HCT116 (cell line): ENCODE measurements around the gene DKK3. TPM values are rescaled to one million over a fixed set of nuclear protein-coding genes. Genes with fewer than 3 reads are reported as not detected.

Experiments
- ATAC-seq: fragments of 200-7000 bp; cut with Tn5 transposase; 2 replicates; pipeline ENCODE4 v1.9.1; 2020; ENCODE audit warnings: mild to moderate bottlenecking, moderate library complexity
- BruUV-seq: library from RNA; stranded (reverse); fragments of 400-500 nt; replicated peaks from 2 replicates; lab custom pipeline; 2021; lab: Mats Ljungman, UMichigan
- CTCF ChIA-PET: fragments of 300-600 bp; sonication (Branson Sonifier 250); formaldehyde crosslinking; loops from one replicate; lab custom pipeline; 2021; ENCODE audit warnings: antibody characterized with exemption; lab: Charles Lee
- POLR2A ChIA-PET: fragments of 300-600, 350-600 bp; sonication (Branson Sonifier 250); formaldehyde crosslinking; loops from one replicate; lab custom pipeline; 2021; ENCODE audit warnings: antibody characterized with exemption; lab: Charles Lee
- RAD21 ChIA-PET, 2 experiments: fragments of 300-600 bp; sonication (Branson Sonifier 250); formaldehyde crosslinking; loops; one replicate each; lab custom pipeline; 2023; ENCODE audit warnings: low total read pairs in 2 of 2; ENCODE audit not compliant: uncharacterized antibody in 2 of 2, unreplicated experiment in 2 of 2, low non-redundant PET in 1 of 2; lab: Charles Lee
- DNase-seq: peaks from one replicate; pipeline ENCODE4 v3.0.0-alpha.2; 2010; ENCODE audit warnings: low read depth, low spot score
- H2AFZ ChIP-seq: fragments of 200-600 bp; shearing (Covaris generic), sonication (generic); 2 replicates; pipeline ENCODE4 v1.6.1; 2017; ENCODE audit warnings: low read depth, mixed run types, mixed read lengths, antibody characterized with exemption, low read length; ENCODE audit not compliant: poor library complexity, severe bottlenecking
- H3K27ac ChIP-seq: 2 replicates; pipeline ENCODE4 v1.5.1; 2012; ENCODE audit warnings: low read depth, low read length
- H3K27me3 ChIP-seq: fragments of 200-600 bp; sonication (generic); 2 replicates; pipeline ENCODE4 v1.6.1; 2016; ENCODE audit warnings: mixed run types, low read length, mixed read lengths; ENCODE audit not compliant: insufficient read depth
- H3K36me3 ChIP-seq, 2 experiments: fragments of 200-500 bp in 1 of 2; fragments of 200-600 bp in 1 of 2; sonication (Bioruptor generic) in 1 of 2; sonication (generic) in 1 of 2; 2 replicates each; pipeline versions ENCODE4 v1.5.1 to v1.6.1; 2014 to 2016; ENCODE audit warnings: low read length in 2 of 2, inconsistent platforms in 1 of 2, mixed read lengths in 1 of 2, mixed run types in 1 of 2; ENCODE audit not compliant: insufficient read depth in 2 of 2, control insufficient read depth in 1 of 2
- H3K4me1 ChIP-seq, 2 experiments: fragments of 200-600 bp in 1 of 2; sonication (generic) in 1 of 2; 2 replicates each; pipeline versions ENCODE4 v1.5.1 to v1.6.1; 2012 to 2017; ENCODE audit warnings: low read length in 2 of 2, inconsistent platforms in 1 of 2, mild to moderate bottlenecking in 1 of 2, mixed read lengths in 1 of 2, mixed run types in 1 of 2, moderate library complexity in 1 of 2; ENCODE audit not compliant: insufficient read depth in 2 of 2, control insufficient read depth in 1 of 2
- H3K4me2 ChIP-seq: fragments of 200-600 bp; sonication (generic); 2 replicates; pipeline ENCODE4 v1.6.1; 2017; ENCODE audit warnings: mixed run types, low read length, mixed read lengths
- H3K4me3 ChIP-seq, 2 experiments: fragments of 200-600 bp in 1 of 2; sonication (generic) in 1 of 2; replicated peaks in 1 of 2; 2 replicates each; pipeline ENCODE4 v1.5.1; 2011 to 2016; ENCODE audit warnings: low read length in 2 of 2, control low read depth in 1 of 2, low read depth in 1 of 2, mild to moderate bottlenecking in 1 of 2, mixed read lengths in 1 of 2, mixed run types in 1 of 2
- H3K79me2 ChIP-seq: fragments of 200-600 bp; sonication (generic); 2 replicates; pipeline ENCODE4 v1.6.1; 2017; ENCODE audit warnings: mild to moderate bottlenecking, mixed run types, low read length, moderate library complexity, mixed read lengths; ENCODE audit not compliant: insufficient read depth
- H3K9ac ChIP-seq: fragments of 200-600 bp; sonication (generic); 2 replicates; pipeline ENCODE4 v1.6.1; 2016; ENCODE audit warnings: low read length, mixed read lengths
- H3K9me2 ChIP-seq: fragments of 200-600 bp; sonication (generic), shearing (Covaris generic); 2 replicates; pipeline ENCODE4 v1.6.1; 2017; ENCODE audit warnings: mixed run types, mild to moderate bottlenecking, moderate library complexity; ENCODE audit not compliant: insufficient read depth
- H3K9me3 ChIP-seq, 2 experiments: fragments of 200-500 bp in 1 of 2; fragments of 200-600 bp in 1 of 2; sonication (Bioruptor generic) in 1 of 2; sonication (generic) in 1 of 2; 2 replicates each; pipeline ENCODE4 v1.6.1; 2014 to 2017; ENCODE audit warnings: low read length in 2 of 2, mixed read lengths in 2 of 2, inconsistent platforms in 1 of 2, low read depth in 1 of 2, mild to moderate bottlenecking in 1 of 2, mixed run types in 1 of 2, moderate library complexity in 1 of 2; ENCODE audit not compliant: control insufficient read depth in 1 of 2, insufficient read depth in 1 of 2
- H4K20me1 ChIP-seq: fragments of 200-600 bp; sonication (generic), shearing (Covaris generic); 2 replicates; pipeline ENCODE4 v1.6.1; 2017; ENCODE audit warnings: mixed run types, mild to moderate bottlenecking, moderate library complexity; ENCODE audit not compliant: insufficient read depth
- CBX3 ChIP-seq: IDR thresholded peaks from 2 replicates; pipeline ENCODE4 v1.6.1; 2012; ENCODE audit warnings: low read depth
- CEBPB ChIP-seq: IDR thresholded peaks from 2 replicates; pipeline ENCODE4 v1.6.1; 2012; ENCODE audit warnings: low read depth
- EGR1 ChIP-seq: IDR thresholded peaks from 2 replicates; pipeline ENCODE4 v1.6.1; 2012; ENCODE audit warnings: low read depth
- EZH2phosphoT487 ChIP-seq: fragments of 200-600 bp; IDR thresholded peaks from 2 replicates; pipeline ENCODE4 v1.6.1; 2018; ENCODE audit warnings: antibody characterized with exemption, borderline replicate concordance
- FOSL1 ChIP-seq: IDR thresholded peaks from 2 replicates; pipeline ENCODE4 v1.6.1; 2012; ENCODE audit warnings: low read depth
- JUND ChIP-seq: IDR thresholded peaks from 2 replicates; pipeline ENCODE4 v1.6.1; 2012
- POLR2A ChIP-seq: IDR thresholded peaks from 2 replicates; pipeline ENCODE4 v1.7.0; 2011; ENCODE audit warnings: borderline replicate concordance; ENCODE audit not compliant: insufficient read depth, insufficient read length; ENCODE audit errors: extremely low read depth
- POLR2AphosphoS5 ChIP-seq: IDR thresholded peaks from 2 replicates; pipeline ENCODE4 v1.6.1; 2011; ENCODE audit warnings: mild to moderate bottlenecking, low read depth, low read length, moderate library complexity
- RAD21 ChIP-seq: IDR thresholded peaks from 2 replicates; pipeline ENCODE4 v1.6.1; 2012; ENCODE audit warnings: low read depth, mild to moderate bottlenecking
- SIN3A ChIP-seq: IDR thresholded peaks from 2 replicates; pipeline ENCODE4 v1.6.1; 2012; ENCODE audit warnings: low read depth
- SP1 ChIP-seq: IDR thresholded peaks from 2 replicates; pipeline ENCODE4 v1.6.1; 2012; ENCODE audit warnings: low read depth
- SRF ChIP-seq: IDR thresholded peaks from 2 replicates; pipeline ENCODE4 v1.6.1; 2012; ENCODE audit warnings: low read depth
- YY1 ChIP-seq: IDR thresholded peaks from 2 replicates; pipeline ENCODE4 v1.6.1; 2011; ENCODE audit warnings: low read length, low read depth, moderate library complexity, mild to moderate bottlenecking; ENCODE audit not compliant: insufficient replicate concordance; ENCODE audit errors: extremely low read depth
- ZFX ChIP-seq: fragments of 450-650 bp; IDR thresholded peaks from 2 replicates; pipeline ENCODE4 v1.6.1; 2017
- intact Hi-C: fragments of 100-400 bp; cut with micrococcal nuclease; formaldehyde crosslinking; loops from 2 replicates; pipeline ENCODE4 v1.10.0; 2022
- total RNA-seq: library from RNA; stranded (reverse); gene quantifications from one replicate; pipeline ENCODE4 v1.2.1, GENCODE V29; 2021; ENCODE audit not compliant: unreplicated experiment
- TF ChIP-seq, protein P1 (sequence below): IDR thresholded peaks from 2 replicates; pipeline ENCODE4 v1.6.1; 2011; ENCODE audit warnings: mild to moderate bottlenecking, low read length, moderate library complexity; ENCODE audit not compliant: insufficient replicate concordance; ENCODE audit errors: extremely low read depth
- TF ChIP-seq, protein P2 (sequence below): IDR thresholded peaks from 2 replicates; pipeline ENCODE4 v1.6.1; 2012
- TF ChIP-seq, protein P3 (sequence below), 3 experiments: fragments of 200-600 bp in 1 of 3; sonication (generic) in 1 of 3; IDR thresholded peaks in 2 of 3; conservative IDR thresholded peaks in 1 of 3; 2 replicates each; pipeline ENCODE4 v1.5.1; 2012 to 2017; ENCODE audit warnings: low read depth in 2 of 3, low read length in 2 of 3, antibody characterized with exemption in 1 of 3, borderline replicate concordance in 1 of 3, control low read depth in 1 of 3, mild to moderate bottlenecking in 1 of 3, mixed read lengths in 1 of 3, mixed run types in 1 of 3, moderate library complexity in 1 of 3; ENCODE audit not compliant: insufficient read depth in 1 of 3

The DKK3 gene
- total RNA-seq, 1 experiment from 2014 or later = 0.49 TPM

DNA sequence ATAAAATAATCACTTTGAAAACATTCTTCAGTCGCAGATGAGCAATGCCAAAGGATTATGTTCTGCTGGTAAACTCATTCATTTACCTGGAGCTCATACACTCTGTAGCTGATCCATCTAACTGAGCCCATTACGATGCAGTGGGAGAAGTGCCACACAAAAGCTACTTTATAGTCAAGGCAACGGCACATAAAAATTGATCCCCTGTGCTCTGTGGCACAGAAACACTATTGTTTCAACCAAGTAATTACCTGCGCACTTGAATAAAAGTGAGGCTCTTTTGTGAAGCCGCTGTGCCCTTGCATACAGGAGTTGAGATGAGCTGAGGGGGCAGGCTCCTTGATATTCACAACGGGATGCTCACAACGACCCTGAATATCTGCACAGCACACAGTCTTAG lies 7.2 kb downstream of the DKK3 start:
- Histone ChIP-seq H3K4me3 (no peak overlapping the region), H3K36me3 (no peaks in the 10 kb centered on the region), H2AFZ (no peak overlapping the region), H3K9ac (no peak overlapping the region), H3K4me1 (peaks cover 0 to 17% of the 10 kb centered on the region in 2 experiments; a peak in 2 of 4 replicates), H3K9me3 (no peaks in the 10 kb centered on the region), H3K4me2 (no peak overlapping the region), H3K27me3 (no peaks in the 10 kb centered on the region), H3K27ac (no peak overlapping the region), H3K79me2 (no peaks in the 10 kb centered on the region), H3K9me2 (no peaks in the 10 kb centered on the region), H4K20me1 (no peaks in the 10 kb centered on the region)
- intact Hi-C loops = no loop called here
- TF ChIP-seq POLR2A (no peak), ZFX (no peak)
- DNase-seq (no peak), ATAC-seq (no peak)
- CTCF ChIA-PET = no interaction called here
- BruUV-seq = no TSS peak
- RAD21 ChIA-PET = no interaction called here
- POLR2A ChIA-PET = no interaction called here

DNA sequence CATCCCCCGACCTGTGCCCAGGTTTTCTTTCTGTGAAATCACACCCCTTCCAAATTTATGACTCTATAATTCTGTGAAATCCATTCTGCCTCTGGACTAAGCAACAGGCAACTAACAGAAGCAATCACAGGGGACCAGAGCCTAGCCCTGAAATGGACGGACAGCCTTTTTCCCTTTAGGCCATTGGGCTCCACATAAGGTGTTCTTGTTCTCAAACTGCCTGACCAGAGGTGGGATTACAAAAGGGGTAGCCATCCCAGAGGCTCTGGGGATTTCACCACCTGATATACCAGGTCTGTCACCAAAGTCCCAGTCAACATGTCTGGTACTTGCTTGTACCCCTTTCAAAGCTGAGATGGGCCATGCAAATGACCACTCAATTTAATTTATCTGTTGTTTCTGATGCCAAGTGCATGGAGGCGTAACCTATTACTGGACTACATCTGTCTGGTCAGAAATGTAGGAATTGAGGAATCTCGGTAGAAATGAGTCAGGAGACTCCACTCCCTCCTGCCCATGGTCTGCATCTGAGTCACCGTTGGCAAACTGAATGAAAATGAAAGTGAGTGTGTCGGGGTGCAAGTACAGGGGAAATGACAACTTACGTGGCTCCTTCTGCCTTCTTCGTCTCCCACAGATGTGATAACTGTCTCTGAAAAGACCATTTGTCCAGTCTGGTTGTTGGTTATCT lies 10.2 kb downstream of the DKK3 start:
- Histone ChIP-seq H3K27me3 (no peaks in the 10 kb centered on the region), H3K27ac (no peak overlapping the region), H3K79me2 (no peaks in the 10 kb centered on the region), H3K4me1 (peaks cover 5 to 33% of the 10 kb centered on the region in 2 experiments), H2AFZ (peak overlapping the region; percentile 87), H3K36me3 (no peaks in the 10 kb centered on the region), H3K4me3 (peak overlapping the region; percentile 39 to 51), H4K20me1 (no peaks in the 10 kb centered on the region), H3K4me2 (peak overlapping the region; percentile 78), H3K9ac (peak overlapping the region; percentile 44), H3K9me3 (no peaks in the 10 kb centered on the region), H3K9me2 (no peaks in the 10 kb centered on the region)
- ChIA-PET POLR2A (no interaction called here), RAD21 (no interaction called here), CTCF (interaction anchor here (1.3 kb wide), 1 partner anchor 291 kb away, joined by 4 read pairs; no protein-coding TSS in a partner anchor)
- ATAC-seq = peak; percentile 53
- intact Hi-C loops = no loop called here
- no peak for DNase-seq
- BruUV-seq = no TSS peak
- no peak for TF ChIP-seq POLR2AphosphoS5
- TF ChIP-seq, protein P1, sequence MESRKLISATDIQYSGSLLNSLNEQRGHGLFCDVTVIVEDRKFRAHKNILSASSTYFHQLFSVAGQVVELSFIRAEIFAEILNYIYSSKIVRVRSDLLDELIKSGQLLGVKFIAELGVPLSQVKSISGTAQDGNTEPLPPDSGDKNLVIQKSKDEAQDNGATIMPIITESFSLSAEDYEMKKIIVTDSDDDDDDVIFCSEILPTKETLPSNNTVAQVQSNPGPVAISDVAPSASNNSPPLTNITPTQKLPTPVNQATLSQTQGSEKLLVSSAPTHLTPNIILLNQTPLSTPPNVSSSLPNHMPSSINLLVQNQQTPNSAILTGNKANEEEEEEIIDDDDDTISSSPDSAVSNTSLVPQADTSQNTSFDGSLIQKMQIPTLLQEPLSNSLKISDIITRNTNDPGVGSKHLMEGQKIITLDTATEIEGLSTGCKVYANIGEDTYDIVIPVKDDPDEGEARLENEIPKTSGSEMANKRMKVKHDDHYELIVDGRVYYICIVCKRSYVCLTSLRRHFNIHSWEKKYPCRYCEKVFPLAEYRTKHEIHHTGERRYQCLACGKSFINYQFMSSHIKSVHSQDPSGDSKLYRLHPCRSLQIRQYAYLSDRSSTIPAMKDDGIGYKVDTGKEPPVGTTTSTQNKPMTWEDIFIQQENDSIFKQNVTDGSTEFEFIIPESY = no peak
- no peak for TF ChIP-seq SIN3A
- no peak for TF ChIP-seq SRF
- TF ChIP-seq CBX3 = no peak
- TF ChIP-seq EGR1 = no peak
- TF ChIP-seq YY1 = no peak
- TF ChIP-seq, protein P2, sequence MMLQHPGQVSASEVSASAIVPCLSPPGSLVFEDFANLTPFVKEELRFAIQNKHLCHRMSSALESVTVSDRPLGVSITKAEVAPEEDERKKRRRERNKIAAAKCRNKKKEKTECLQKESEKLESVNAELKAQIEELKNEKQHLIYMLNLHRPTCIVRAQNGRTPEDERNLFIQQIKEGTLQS = no peak
- no peak for TF ChIP-seq RAD21
- peak; percentile 57 for TF ChIP-seq SP1
- TF ChIP-seq JUND = peak; percentile 71
- no peak for TF ChIP-seq POLR2A
- no peak for TF ChIP-seq EZH2phosphoT487
- TF ChIP-seq FOSL1 = peak; percentile 74
- TF ChIP-seq, protein P3, sequence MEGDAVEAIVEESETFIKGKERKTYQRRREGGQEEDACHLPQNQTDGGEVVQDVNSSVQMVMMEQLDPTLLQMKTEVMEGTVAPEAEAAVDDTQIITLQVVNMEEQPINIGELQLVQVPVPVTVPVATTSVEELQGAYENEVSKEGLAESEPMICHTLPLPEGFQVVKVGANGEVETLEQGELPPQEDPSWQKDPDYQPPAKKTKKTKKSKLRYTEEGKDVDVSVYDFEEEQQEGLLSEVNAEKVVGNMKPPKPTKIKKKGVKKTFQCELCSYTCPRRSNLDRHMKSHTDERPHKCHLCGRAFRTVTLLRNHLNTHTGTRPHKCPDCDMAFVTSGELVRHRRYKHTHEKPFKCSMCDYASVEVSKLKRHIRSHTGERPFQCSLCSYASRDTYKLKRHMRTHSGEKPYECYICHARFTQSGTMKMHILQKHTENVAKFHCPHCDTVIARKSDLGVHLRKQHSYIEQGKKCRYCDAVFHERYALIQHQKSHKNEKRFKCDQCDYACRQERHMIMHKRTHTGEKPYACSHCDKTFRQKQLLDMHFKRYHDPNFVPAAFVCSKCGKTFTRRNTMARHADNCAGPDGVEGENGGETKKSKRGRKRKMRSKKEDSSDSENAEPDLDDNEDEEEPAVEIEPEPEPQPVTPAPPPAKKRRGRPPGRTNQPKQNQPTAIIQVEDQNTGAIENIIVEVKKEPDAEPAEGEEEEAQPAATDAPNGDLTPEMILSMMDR (IDR thresholded peaks at IDR 0.05 in 2 of 3, conservative IDR thresholded peaks at IDR 0.05 in 1 of 3; ENCODE audit: borderline replicate concordance in 1 of 3, insufficient read depth in 1 of 3, low read depth in 2 of 3, low read length in 2 of 3) = no peak
- TF ChIP-seq CEBPB = no peak
